Breast epithelium (tissue), 4 donors: Measurements from ENCODE around the gene KRT4. TPM values are rescaled to one million over a fixed set of nuclear protein-coding genes. Genes with fewer than 3 reads are reported as not detected.

ENCODE experiments used
- DNase-seq, 2 donors: peaks; one replicate each; pipeline ENCODE4 v3.0.0-alpha.2; 2019; ENCODE audit warnings: low spot score in 2 of 2
- H3K27ac ChIP-seq, 2 donors: fragments of 200-600 bp; sonication (generic) in 1 of 2; one replicate each; pipeline ENCODE4 v1.5.1; 2016 to 2019; ENCODE audit warnings: mild to moderate bottlenecking in 1 of 2
- H3K27me3 ChIP-seq, 2 donors: fragments of 200-600 bp; sonication (generic) in 1 of 2; one replicate each; pipeline versions ENCODE4 v1.5.1 to v1.6.0; 2017 to 2019; ENCODE audit warnings: control low read depth in 1 of 2, mild to moderate bottlenecking in 1 of 2
- H3K36me3 ChIP-seq: fragments of 200-600 bp; one replicate; pipeline ENCODE4 v1.5.1; 2019
- H3K4me1 ChIP-seq, 2 donors: fragments of 200-600 bp; sonication (generic); one replicate each; pipeline ENCODE4 v1.5.1; 2016 to 2019; ENCODE audit warnings: control low read depth in 1 of 2
- H3K4me3 ChIP-seq, 3 donors: fragments of 200-600 bp; sonication (generic); 1 replicate in 2 of 3; 2 replicates in 1 of 3; pipeline ENCODE4 v1.5.1; 2016 to 2019; ENCODE audit warnings: mild to moderate bottlenecking in 3 of 3, moderate library complexity in 2 of 3
- H3K9me3 ChIP-seq, 2 donors: fragments of 200-600 bp; sonication (generic) in 1 of 2; one replicate each; pipeline ENCODE4 v1.5.1; 2016 to 2019; ENCODE audit warnings: control low read depth in 1 of 2
- POLR2A ChIP-seq: fragments of 450-650 bp; IDR thresholded peaks from one replicate; pipeline ENCODE4 v1.6.1; 2016; ENCODE audit warnings: antibody characterized with exemption, mild to moderate bottlenecking, moderate library complexity
- POLR2AphosphoS5 ChIP-seq, 3 donors: sonication (generic); formaldehyde crosslinking; IDR thresholded peaks; one replicate each; pipeline ENCODE4 v1.6.1; 2017; ENCODE audit warnings: antibody characterized with exemption in 3 of 3
- intact Hi-C: fragments of 100-400 bp; cut with DNase I; formaldehyde crosslinking; loops from one replicate; pipeline ENCODE4 v1.15.1; 2023; ENCODE audit warnings: low total_unique reads
- total RNA-seq, 3 donors: library from RNA; depleted of rRNA; stranded (reverse); fragments of >200 nt; gene quantifications; one replicate each; pipeline ENCODE4 v1.1.0, GENCODE V29; 2016
- TF ChIP-seq, protein P1 (sequence below), 3 donors: fragments of 450-650 bp; IDR thresholded peaks; one replicate each; pipeline ENCODE4 v1.5.1; 2016 to 2017; ENCODE audit warnings: antibody characterized with exemption in 3 of 3, mild to moderate bottlenecking in 3 of 3, moderate library complexity in 3 of 3

The KRT4 gene
- total RNA-seq, 3 donors from 2014 or later = 0.33 TPM; not detected in 2

DNA sequence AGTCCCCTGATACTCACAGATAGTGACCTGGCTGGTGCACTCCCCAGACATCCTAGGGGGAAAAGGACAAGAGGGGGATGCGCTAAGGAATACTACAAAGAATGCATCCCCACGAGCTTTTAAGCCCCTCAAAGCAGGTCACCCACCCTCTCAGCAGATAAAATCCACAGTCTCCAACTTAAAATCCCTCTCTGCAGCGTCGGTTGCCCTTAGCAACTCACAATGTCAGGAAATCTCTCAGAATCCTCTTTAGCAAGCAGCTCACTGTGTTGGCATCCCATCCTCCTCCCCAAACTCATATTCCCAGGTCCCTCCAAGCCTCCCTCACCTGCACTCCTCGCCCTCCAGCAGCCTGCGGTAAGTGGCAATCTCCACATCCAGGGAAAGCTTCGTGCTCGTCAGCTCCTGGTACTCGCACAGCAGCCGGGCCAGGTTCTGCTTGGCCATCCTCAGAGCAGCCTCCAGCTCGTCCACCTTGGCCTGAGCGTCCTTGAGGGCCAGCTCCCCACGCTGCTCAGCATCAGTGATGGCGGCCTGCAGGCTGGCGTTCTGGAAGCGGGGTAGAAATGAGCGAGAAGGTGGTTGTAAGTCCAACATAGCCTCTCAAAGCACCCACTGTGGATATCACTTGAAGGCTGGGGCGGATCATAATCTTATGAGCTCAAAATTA is 25.7 kb upstream of the KRT4 start:
- no peak overlapping the region for H3K4me3 ChIP-seq
- intact Hi-C loops = loop anchor here (10.0 kb wide), 1 partner anchor 45 kb away; the partner anchor contains the start of gene KRT3
- no peak for DNase-seq
- no peaks in the 10 kb centered on the region for H3K36me3 ChIP-seq
- TF ChIP-seq POLR2A = no peak
- TF ChIP-seq, protein P1, sequence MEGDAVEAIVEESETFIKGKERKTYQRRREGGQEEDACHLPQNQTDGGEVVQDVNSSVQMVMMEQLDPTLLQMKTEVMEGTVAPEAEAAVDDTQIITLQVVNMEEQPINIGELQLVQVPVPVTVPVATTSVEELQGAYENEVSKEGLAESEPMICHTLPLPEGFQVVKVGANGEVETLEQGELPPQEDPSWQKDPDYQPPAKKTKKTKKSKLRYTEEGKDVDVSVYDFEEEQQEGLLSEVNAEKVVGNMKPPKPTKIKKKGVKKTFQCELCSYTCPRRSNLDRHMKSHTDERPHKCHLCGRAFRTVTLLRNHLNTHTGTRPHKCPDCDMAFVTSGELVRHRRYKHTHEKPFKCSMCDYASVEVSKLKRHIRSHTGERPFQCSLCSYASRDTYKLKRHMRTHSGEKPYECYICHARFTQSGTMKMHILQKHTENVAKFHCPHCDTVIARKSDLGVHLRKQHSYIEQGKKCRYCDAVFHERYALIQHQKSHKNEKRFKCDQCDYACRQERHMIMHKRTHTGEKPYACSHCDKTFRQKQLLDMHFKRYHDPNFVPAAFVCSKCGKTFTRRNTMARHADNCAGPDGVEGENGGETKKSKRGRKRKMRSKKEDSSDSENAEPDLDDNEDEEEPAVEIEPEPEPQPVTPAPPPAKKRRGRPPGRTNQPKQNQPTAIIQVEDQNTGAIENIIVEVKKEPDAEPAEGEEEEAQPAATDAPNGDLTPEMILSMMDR (IDR thresholded peaks at IDR 0.05) = no peak
- no peak for TF ChIP-seq POLR2AphosphoS5 (IDR thresholded peaks at IDR 0.05)
- H3K27ac ChIP-seq = no peak overlapping the region
- H3K9me3 ChIP-seq = no peaks in the 10 kb centered on the region
- H3K27me3 ChIP-seq = no peaks in the 10 kb centered on the region
- H3K4me1 ChIP-seq = no peaks in the 10 kb centered on the region

DNA sequence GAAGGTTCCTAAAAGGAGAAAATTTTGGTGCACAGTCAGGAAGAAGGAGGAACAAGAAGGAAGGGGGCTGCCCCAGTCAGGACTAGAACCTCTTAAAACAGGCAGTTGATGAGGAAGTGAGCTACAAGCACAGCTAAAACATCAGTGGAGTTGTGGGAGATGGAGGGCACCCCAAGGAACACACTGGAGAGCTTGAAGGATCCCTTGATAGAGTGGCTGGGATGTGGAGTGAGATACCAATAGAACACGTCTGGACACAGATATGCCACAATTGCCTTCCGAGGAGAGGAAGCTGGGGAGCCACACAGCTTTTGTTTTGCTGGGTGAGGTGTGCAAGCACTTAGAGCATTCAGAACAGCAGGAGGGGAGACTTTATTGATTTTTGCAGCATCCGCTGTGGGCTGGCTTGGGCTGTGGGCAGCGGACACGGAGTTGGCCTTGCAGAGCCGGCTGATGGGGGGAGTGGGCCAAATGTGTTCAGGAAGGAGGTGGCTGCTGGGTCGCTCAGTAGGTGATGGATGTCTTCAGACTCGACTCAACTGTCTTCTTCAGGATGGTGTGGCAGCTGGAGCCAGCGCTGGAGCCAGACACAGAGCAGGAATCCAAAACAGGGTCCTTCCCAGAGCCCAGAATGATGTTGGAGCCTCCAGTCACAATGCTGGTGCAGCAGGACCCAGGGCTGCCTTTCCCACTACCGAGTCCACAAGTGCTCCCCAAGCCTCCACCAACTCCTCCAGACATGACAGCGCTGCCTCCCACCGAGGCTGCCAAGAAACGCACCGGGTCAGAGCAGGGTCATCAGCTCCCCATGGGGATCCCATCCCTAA is 24.9 kb upstream of the KRT4 start:
- Histone ChIP-seq H3K36me3 (no peaks in the 10 kb centered on the region), H3K27me3 (no peaks in the 10 kb centered on the region), H3K9me3 (no peaks in the 10 kb centered on the region), H3K4me1 (no peaks in the 10 kb centered on the region), H3K27ac (no peak overlapping the region), H3K4me3 (no peak overlapping the region)
- intact Hi-C loops = no loop called here
- no peak for DNase-seq
- TF ChIP-seq POLR2AphosphoS5 (IDR thresholded peaks at IDR 0.05) (no peak), POLR2A (no peak)
- TF ChIP-seq, protein P1 (IDR thresholded peaks at IDR 0.05) = no peak

- DNase-seq = no peak
- H3K27ac ChIP-seq = no peak overlapping the region
- H3K4me1 ChIP-seq = no peaks in the 10 kb centered on the region
- no peak overlapping the region for H3K4me3 ChIP-seq
- intact Hi-C loops = no loop called here
- TF ChIP-seq POLR2AphosphoS5 (IDR thresholded peaks at IDR 0.05) (no peak), POLR2A (no peak)
- H3K36me3 ChIP-seq = no peaks in the 10 kb centered on the region
- H3K27me3 ChIP-seq = no peaks in the 10 kb centered on the region
- no peaks in the 10 kb centered on the region for H3K9me3 ChIP-seq
These were observed 24.1 kb upstream of the KRT4 start for GRCh38 chr12:52837781-52838608.

GRCh38 chr12:52837413-52837741 is 23.5 kb upstream of the KRT4 start:
- intact Hi-C loops = no loop called here
- H3K36me3 ChIP-seq = no peaks in the 10 kb centered on the region
- no peak overlapping the region for H3K27ac ChIP-seq
- no peaks in the 10 kb centered on the region for H3K27me3 ChIP-seq
- TF ChIP-seq POLR2A (no peak), POLR2AphosphoS5 (IDR thresholded peaks at IDR 0.05) (no peak)
- H3K9me3 ChIP-seq = no peaks in the 10 kb centered on the region
- H3K4me1 ChIP-seq = no peaks in the 10 kb centered on the region
- no peak for DNase-seq
- H3K4me3 ChIP-seq = no peak overlapping the region

- intact Hi-C loops = no loop called here
- Histone ChIP-seq H3K27me3 (no peaks in the 10 kb centered on the region), H3K4me1 (no peaks in the 10 kb centered on the region), H3K36me3 (no peaks in the 10 kb centered on the region), H3K27ac (no peak overlapping the region), H3K9me3 (no peaks in the 10 kb centered on the region), H3K4me3 (no peak overlapping the region)
- TF ChIP-seq POLR2A (no peak), POLR2AphosphoS5 (IDR thresholded peaks at IDR 0.05) (no peak)
- TF ChIP-seq, protein P1 (IDR thresholded peaks at IDR 0.05) = no peak
- no peak for DNase-seq
These were observed 22.8 kb upstream of the KRT4 start for GRCh38 chr12:52836491-52837412.
